Bronchial epithelial cell (primary cell): Measurements from ENCODE around the gene SNW1. TPM values are rescaled to one million over a fixed set of nuclear protein-coding genes. Genes with fewer than 3 reads are reported as not detected.

Experiments
- DNase-seq: peaks from one replicate; pipeline ENCODE4 v3.0.0-alpha.2; 2010; ENCODE audit warnings: low read depth
- FAIRE-seq: peaks from 2 replicates; lab custom pipeline; 2011; peaks lifted over from hg19 to GRCh38; lab: Jason Lieb, UNC
- H3K27me3 ChIP-seq: 2 replicates; pipeline ENCODE4 v1.5.1; 2011; ENCODE audit warnings: low read length; ENCODE audit not compliant: control insufficient read depth, insufficient read depth
- H3K36me3 ChIP-seq: 2 replicates; pipeline ENCODE4 v1.5.1; 2011; ENCODE audit warnings: low read length; ENCODE audit not compliant: control insufficient read depth, insufficient read depth
- H3K4me3 ChIP-seq: 2 replicates; pipeline ENCODE4 v1.5.1; 2011; ENCODE audit warnings: mild to moderate bottlenecking, low read depth, low read length, control low read depth
- total RNA-seq: library from RNA; depleted of rRNA; stranded (reverse); fragments of >200 nt; gene quantifications from 2 replicates; pipeline ENCODE4 v1.2.1, GENCODE V29; 2014
- TF ChIP-seq, protein P1 (sequence below): IDR thresholded peaks from 2 replicates; pipeline ENCODE4 v1.5.1; 2011; ENCODE audit warnings: mild to moderate bottlenecking, moderate library complexity, low read length, control low read depth, inconsistent platforms; ENCODE audit not compliant: insufficient read depth, severe bottlenecking

Gene SNW1
- total RNA-seq, 1 donor from 2014 or later, result 45.5 TPM

DNA sequence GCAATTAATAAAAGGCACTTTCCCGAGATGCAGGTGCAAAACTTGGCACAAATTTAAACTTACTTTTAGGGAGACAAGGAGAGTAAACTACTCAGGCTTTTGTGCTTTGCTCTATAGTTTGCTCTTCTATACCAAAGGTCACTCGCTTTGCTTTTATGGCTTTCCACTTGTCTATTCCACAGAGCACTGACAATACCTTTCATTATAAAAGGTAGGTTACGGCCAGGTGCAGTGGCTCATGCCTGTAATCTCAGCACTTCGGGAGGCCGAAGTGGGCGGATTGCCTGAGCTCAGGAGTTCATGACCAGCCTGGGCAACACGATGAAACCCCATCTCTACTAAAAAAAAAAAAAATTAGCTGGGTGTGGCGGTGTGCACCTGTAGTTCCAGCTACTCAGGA is 86.0 kb downstream of the SNW1 start:
- Histone ChIP-seq H3K27me3 (no peaks in the 10 kb centered on the region), H3K4me3 (no peak overlapping the region), H3K36me3 (peaks cover 4% of the 10 kb centered on the region)
- DNase-seq (no peak), FAIRE-seq (no peak)
- TF ChIP-seq, protein P1, sequence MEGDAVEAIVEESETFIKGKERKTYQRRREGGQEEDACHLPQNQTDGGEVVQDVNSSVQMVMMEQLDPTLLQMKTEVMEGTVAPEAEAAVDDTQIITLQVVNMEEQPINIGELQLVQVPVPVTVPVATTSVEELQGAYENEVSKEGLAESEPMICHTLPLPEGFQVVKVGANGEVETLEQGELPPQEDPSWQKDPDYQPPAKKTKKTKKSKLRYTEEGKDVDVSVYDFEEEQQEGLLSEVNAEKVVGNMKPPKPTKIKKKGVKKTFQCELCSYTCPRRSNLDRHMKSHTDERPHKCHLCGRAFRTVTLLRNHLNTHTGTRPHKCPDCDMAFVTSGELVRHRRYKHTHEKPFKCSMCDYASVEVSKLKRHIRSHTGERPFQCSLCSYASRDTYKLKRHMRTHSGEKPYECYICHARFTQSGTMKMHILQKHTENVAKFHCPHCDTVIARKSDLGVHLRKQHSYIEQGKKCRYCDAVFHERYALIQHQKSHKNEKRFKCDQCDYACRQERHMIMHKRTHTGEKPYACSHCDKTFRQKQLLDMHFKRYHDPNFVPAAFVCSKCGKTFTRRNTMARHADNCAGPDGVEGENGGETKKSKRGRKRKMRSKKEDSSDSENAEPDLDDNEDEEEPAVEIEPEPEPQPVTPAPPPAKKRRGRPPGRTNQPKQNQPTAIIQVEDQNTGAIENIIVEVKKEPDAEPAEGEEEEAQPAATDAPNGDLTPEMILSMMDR, result no peak

DNA sequence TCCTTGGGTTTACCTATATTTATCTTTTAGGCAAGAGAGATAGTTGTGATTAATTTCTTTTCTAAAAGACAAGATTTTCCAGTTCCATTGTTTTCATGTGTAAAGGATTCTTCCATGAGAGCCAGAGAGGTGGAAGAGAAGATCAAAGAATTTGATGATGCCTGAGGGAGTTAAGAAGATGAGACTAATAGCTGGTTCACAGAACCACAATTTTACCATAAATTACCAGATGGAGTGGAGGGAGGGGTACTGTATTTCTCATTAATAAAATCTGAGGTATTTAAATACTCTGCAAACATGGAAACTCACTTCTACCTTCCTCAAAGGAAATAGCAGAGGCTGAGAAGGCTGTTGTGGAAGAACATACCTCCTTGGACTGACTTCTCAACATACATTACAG is 87.8 kb downstream of the SNW1 start:
- no peak overlapping the region for H3K4me3 ChIP-seq
- TF ChIP-seq, protein P1, result no peak
- no peak for DNase-seq
- H3K27me3 ChIP-seq, result no peaks in the 10 kb centered on the region
- peaks cover 4% of the 10 kb centered on the region for H3K36me3 ChIP-seq
- FAIRE-seq, result no peak

Other genes with a start within 250 kb of the SNW1 start
- gene SPTLC2, start 144.5 kb downstream of the SNW1 start, total RNA-seq, result 26.8 and 31.9 TPM in 2 replicates
- gene ALKBH1, start 53.1 kb downstream of the SNW1 start, total RNA-seq, result 11.6 and 12.4 TPM in 2 replicates
- gene SLIRP, start 53.1 kb downstream of the SNW1 start, total RNA-seq, result 118 and 149 TPM in 2 replicates
- gene ADCK1, start 39.0 kb upstream of the SNW1 start, total RNA-seq, result 2.8 and 4.5 TPM in 2 replicates